HEK293 (cell line): ENCODE data around the gene LTB4R.

ENCODE experiments used
- GLI4 ChIP-seq: fragments of 450-650 bp; formaldehyde crosslinking; IDR thresholded peaks from 2 replicates; pipeline ENCODE4 v1.5.1; 2016; ENCODE audit warnings: missing biosample characterization, missing genetic modification characterization
- ZNF121 ChIP-seq: fragments of 450-650 bp; formaldehyde crosslinking; IDR thresholded peaks from 2 replicates; pipeline ENCODE4 v1.5.1; 2016; ENCODE audit warnings: missing biosample characterization, missing genetic modification characterization
- ZNF140 ChIP-seq: fragments of 450-650 bp; formaldehyde crosslinking; IDR thresholded peaks from 2 replicates; pipeline ENCODE4 v1.5.1; 2016; ENCODE audit warnings: missing biosample characterization, missing genetic modification characterization
- ZNF16 ChIP-seq: fragments of 450-650 bp; formaldehyde crosslinking; IDR thresholded peaks from 2 replicates; pipeline ENCODE4 v1.5.1; 2016; ENCODE audit warnings: low read depth, missing biosample characterization, missing genetic modification characterization
- ZNF423 ChIP-seq: fragments of 450-650 bp; formaldehyde crosslinking; IDR thresholded peaks from 2 replicates; pipeline ENCODE4 v1.5.1; 2016; ENCODE audit warnings: missing biosample characterization, missing genetic modification characterization
- ZNF473 ChIP-seq: fragments of 450-650 bp; formaldehyde crosslinking; IDR thresholded peaks from 2 replicates; pipeline ENCODE4 v1.5.1; 2017; ENCODE audit warnings: missing biosample characterization, missing genetic modification characterization
- ZNF560 ChIP-seq: fragments of 450-650 bp; formaldehyde crosslinking; IDR thresholded peaks from 2 replicates; pipeline ENCODE4 v1.5.1; 2017; ENCODE audit warnings: missing biosample characterization, missing genetic modification characterization, borderline replicate concordance
- ZNF670 ChIP-seq: fragments of 450-650 bp; formaldehyde crosslinking; IDR thresholded peaks from 2 replicates; pipeline ENCODE4 v1.5.1; 2016; ENCODE audit warnings: missing biosample characterization, missing genetic modification characterization, low read depth
- ZNF76 ChIP-seq: fragments of 450-650 bp; formaldehyde crosslinking; IDR thresholded peaks from 2 replicates; pipeline ENCODE4; 2016; ENCODE audit warnings: low read depth, missing biosample characterization, missing genetic modification characterization, borderline replicate concordance
- TF ChIP-seq, protein P1 (sequence below): fragments of 450-650 bp; formaldehyde crosslinking; IDR thresholded peaks from 2 replicates; pipeline ENCODE4 v1.5.1; 2016; ENCODE audit warnings: missing biosample characterization, missing genetic modification characterization

GRCh38 chr14:24286996-24287395 is 24.3 kb upstream of the LTB4R start:
- TF ChIP-seq, protein P1, sequence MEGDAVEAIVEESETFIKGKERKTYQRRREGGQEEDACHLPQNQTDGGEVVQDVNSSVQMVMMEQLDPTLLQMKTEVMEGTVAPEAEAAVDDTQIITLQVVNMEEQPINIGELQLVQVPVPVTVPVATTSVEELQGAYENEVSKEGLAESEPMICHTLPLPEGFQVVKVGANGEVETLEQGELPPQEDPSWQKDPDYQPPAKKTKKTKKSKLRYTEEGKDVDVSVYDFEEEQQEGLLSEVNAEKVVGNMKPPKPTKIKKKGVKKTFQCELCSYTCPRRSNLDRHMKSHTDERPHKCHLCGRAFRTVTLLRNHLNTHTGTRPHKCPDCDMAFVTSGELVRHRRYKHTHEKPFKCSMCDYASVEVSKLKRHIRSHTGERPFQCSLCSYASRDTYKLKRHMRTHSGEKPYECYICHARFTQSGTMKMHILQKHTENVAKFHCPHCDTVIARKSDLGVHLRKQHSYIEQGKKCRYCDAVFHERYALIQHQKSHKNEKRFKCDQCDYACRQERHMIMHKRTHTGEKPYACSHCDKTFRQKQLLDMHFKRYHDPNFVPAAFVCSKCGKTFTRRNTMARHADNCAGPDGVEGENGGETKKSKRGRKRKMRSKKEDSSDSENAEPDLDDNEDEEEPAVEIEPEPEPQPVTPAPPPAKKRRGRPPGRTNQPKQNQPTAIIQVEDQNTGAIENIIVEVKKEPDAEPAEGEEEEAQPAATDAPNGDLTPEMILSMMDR (tag by site-specific recombination): no peak
- TF ChIP-seq ZNF473 (tag by site-specific recombination) (no peak), ZNF423 (tag by site-specific recombination) (no peak), ZNF140 (tag by site-specific recombination) (no peak), ZNF670 (no peak), ZNF16 (tag by site-specific recombination) (no peak), ZNF121 (tag by site-specific recombination) (no peak), ZNF560 (tag by site-specific recombination) (no peak), ZNF76 (no peak), GLI4 (tag by site-specific recombination) (no peak)
